Panc1 (cell line): ENCODE results near the gene ZBED5. TPM values are rescaled to one million over a fixed set of nuclear protein-coding genes. Genes with fewer than 3 reads are reported as not detected.
A peak's percentile ranks its signal among the peaks of the same experiment; 100 is the strongest.

Source experiments
- ATAC-seq: fragments of 200-7000 bp; cut with Tn5 transposase; 2 replicates; pipeline ENCODE4 v1.9.1; 2020; ENCODE audit warnings: mild to moderate bottlenecking, moderate library complexity
- BruUV-seq: library from RNA; stranded (reverse); fragments of 400-500 nt; replicated peaks from 2 replicates; lab custom pipeline; 2021; lab: Mats Ljungman, UMichigan
- CTCF ChIA-PET: fragments of 300-600 bp; sonication (Branson Sonifier 250); formaldehyde crosslinking; loops from one replicate; lab custom pipeline; 2022; ENCODE audit warnings: antibody characterized with exemption; lab: Charles Lee
- POLR2A ChIA-PET: fragments of 300-600 bp; sonication (Branson Sonifier 250); formaldehyde crosslinking; loops from one replicate; lab custom pipeline; 2022; ENCODE audit warnings: antibody characterized with exemption; lab: Charles Lee
- DNase-seq: peaks from one replicate; pipeline ENCODE4 v3.0.0-alpha.2; 2010; ENCODE audit warnings: low read depth, low spot score
- H3K27ac ChIP-seq: 2 replicates; pipeline ENCODE4 v1.5.1; 2011; ENCODE audit warnings: mild to moderate bottlenecking, low read length, inconsistent platforms
- H3K27me3 ChIP-seq: fragments of 200-500 bp; sonication (Bioruptor generic); 2 replicates; pipeline ENCODE4 v1.6.0; 2014; ENCODE audit warnings: low read length, inconsistent platforms; ENCODE audit not compliant: control insufficient read depth, insufficient read depth
- H3K36me3 ChIP-seq: fragments of 200-500 bp; sonication (Bioruptor generic); 2 replicates; pipeline ENCODE4 v1.5.1; 2014; ENCODE audit warnings: inconsistent platforms, mild to moderate bottlenecking, low read length, moderate library complexity; ENCODE audit not compliant: control insufficient read depth, insufficient read depth
- H3K4me1 ChIP-seq: 2 replicates; pipeline ENCODE4 v1.5.1; 2011; ENCODE audit warnings: inconsistent platforms, mild to moderate bottlenecking, low read length, moderate library complexity; ENCODE audit not compliant: control insufficient read depth, insufficient read depth
- H3K4me3 ChIP-seq, 2 experiments: 2 replicates each; pipeline ENCODE4 v1.5.1; 2011 to 2012; ENCODE audit warnings: low read depth in 2 of 2, low read length in 2 of 2, mild to moderate bottlenecking in 2 of 2, inconsistent platforms in 1 of 2, moderate library complexity in 1 of 2
- H3K9me3 ChIP-seq: fragments of 200-500 bp; sonication (Bioruptor generic); 2 replicates; pipeline ENCODE4 v1.5.1; 2014; ENCODE audit warnings: low read depth, mild to moderate bottlenecking, inconsistent platforms, low read length, moderate library complexity; ENCODE audit not compliant: control insufficient read depth, insufficient read depth
- CTCF ChIP-seq: fragments of 450-650 bp; IDR thresholded peaks from 2 replicates; pipeline ENCODE4 v1.5.1; 2017; ENCODE audit warnings: mild to moderate bottlenecking
- POLR2AphosphoS5 ChIP-seq: IDR thresholded peaks from 2 replicates; pipeline ENCODE4 v1.6.1; 2012; ENCODE audit warnings: mild to moderate bottlenecking, low read depth, low read length, moderate library complexity
- REST ChIP-seq, 2 experiments: IDR thresholded peaks; 2 replicates each; pipeline ENCODE4 v1.6.1; 2011 to 2012; ENCODE audit warnings: low read depth in 2 of 2, control low read depth in 1 of 2, low read length in 1 of 2, mild to moderate bottlenecking in 1 of 2, moderate library complexity in 1 of 2; ENCODE audit not compliant: insufficient read depth in 1 of 2
- SIN3A ChIP-seq: IDR thresholded peaks from 2 replicates; pipeline ENCODE4 v1.6.1; 2012; ENCODE audit warnings: low read depth, mild to moderate bottlenecking, low read length, moderate library complexity, borderline replicate concordance; ENCODE audit not compliant: insufficient read depth
- TCF7L2 ChIP-seq: IDR thresholded peaks from 2 replicates; pipeline ENCODE4 v1.6.1; 2011; ENCODE audit warnings: mild to moderate bottlenecking, low read depth, low read length, inconsistent platforms
- in situ Hi-C: cut with HindIII; loops from 2 replicates; pipeline ENCODE4 v1.10.0; 2016; ENCODE audit warnings: low sequenced_read_pairs, low pct_unique_long_range_greater_than_20kb
- intact Hi-C: fragments of 100-400 bp; cut with micrococcal nuclease; formaldehyde crosslinking; loops from one replicate; pipeline ENCODE4 v1.10.0; 2022; ENCODE audit not compliant: unreplicated experiment
- total RNA-seq: library from RNA; stranded (reverse); gene quantifications from one replicate; pipeline ENCODE4 v1.2.1, GENCODE V29; 2021; ENCODE audit not compliant: unreplicated experiment

The ZBED5 gene
- total RNA-seq, 1 experiment from 2014 or later: 114 TPM

GRCh38 chr11:10807493-10808234, 50.2 kb downstream of the ZBED5 start:
- no TSS peak for BruUV-seq

More at GRCh38 chr11:10807493-10808234, 50.2 kb downstream of the ZBED5 start:
- DNase-seq (no peak), ATAC-seq (peak; percentile 11)
- intact Hi-C loops (loop anchor here (5.0 kb wide), 2 partner anchors 50 to 120 kb away; partner anchors contain the start of gene ZBED5), in situ Hi-C loops (no loop called here)
- Histone ChIP-seq H3K36me3 (peaks cover 50% of the 10 kb centered on the region), H3K4me3 (peak overlapping the region; percentile 83 to 86), H3K9me3 (no peaks in the 10 kb centered on the region), H3K27me3 (no peaks in the 10 kb centered on the region), H3K27ac (peak overlapping the region; percentile 96), H3K4me1 (peaks cover 43% of the 10 kb centered on the region)
- ChIA-PET CTCF (interaction anchor here (0.9 kb wide), 1 partner anchor 126 kb away, joined by 3 read pairs; no protein-coding TSS in a partner anchor), POLR2A (interaction anchor here (0.7 to 1.7 kb wide), 3 partner anchors 9 to 47 kb away, joined by 4 to 28 read pairs (median 8); no protein-coding TSS in a partner anchor)
- TF ChIP-seq CTCF: no peak
- 0 out of 4 replicates have a peak, but pooled peaks of 1 of the 2 experiments have one; percentile 9 for TF ChIP-seq REST (IDR thresholded peaks at IDR 0.05; ENCODE audit: insufficient read depth in 1 of 2, low read depth in 2 of 2, low read length in 1 of 2)
- peak; percentile 62; the same call in 1 of the 2 replicates for TF ChIP-seq SIN3A
- peak; percentile 28; the same call in 1 of the 2 replicates for TF ChIP-seq POLR2AphosphoS5
- no peak; the same call in none of the 2 replicates for TF ChIP-seq TCF7L2
